MM.1S (cell line): ENCODE results near the gene CHM.
"Not testable (repeated sequence)": the region's sequence is repeated elsewhere in the genome, so short reads cannot be mapped to it uniquely, and the experiment has no call there.

Experiments used
- EZH2 ChIP-seq: fragments of 300-600 bp; sonication (generic); optimal IDR thresholded peaks from 2 replicates; pipeline ENCODE3; 2017; ENCODE audit warnings: low read depth, mild to moderate bottlenecking, antibody characterized with exemption, low read length, mixed read lengths
- TF ChIP-seq, protein P1 (sequence below): fragments of 300-600 bp; sonication (generic); IDR thresholded peaks from 2 replicates; pipeline ENCODE4 v1.5.1; 2016; ENCODE audit warnings: antibody characterized with exemption, low read length, mixed read lengths

DNA sequence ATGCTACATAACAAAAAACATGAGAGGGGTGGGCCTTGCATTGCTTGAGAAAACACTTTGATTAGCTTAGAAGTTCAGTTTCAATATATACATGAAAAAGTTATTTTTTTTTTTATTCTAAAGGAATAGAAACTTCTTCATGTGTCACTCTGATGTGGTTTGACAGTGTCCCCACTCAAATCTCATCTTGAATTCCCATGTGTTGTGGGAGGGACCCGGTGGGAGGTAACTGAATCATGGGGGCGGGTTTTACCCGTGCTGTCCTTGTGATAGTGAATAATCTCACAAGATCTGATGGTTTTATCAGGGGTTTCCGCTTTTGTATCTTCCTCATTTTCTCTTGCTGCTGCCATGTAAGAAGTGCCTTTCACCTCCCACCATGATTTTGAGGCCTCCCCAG, 32.4 kb downstream of the CHM start:
- TF ChIP-seq, protein P1, sequence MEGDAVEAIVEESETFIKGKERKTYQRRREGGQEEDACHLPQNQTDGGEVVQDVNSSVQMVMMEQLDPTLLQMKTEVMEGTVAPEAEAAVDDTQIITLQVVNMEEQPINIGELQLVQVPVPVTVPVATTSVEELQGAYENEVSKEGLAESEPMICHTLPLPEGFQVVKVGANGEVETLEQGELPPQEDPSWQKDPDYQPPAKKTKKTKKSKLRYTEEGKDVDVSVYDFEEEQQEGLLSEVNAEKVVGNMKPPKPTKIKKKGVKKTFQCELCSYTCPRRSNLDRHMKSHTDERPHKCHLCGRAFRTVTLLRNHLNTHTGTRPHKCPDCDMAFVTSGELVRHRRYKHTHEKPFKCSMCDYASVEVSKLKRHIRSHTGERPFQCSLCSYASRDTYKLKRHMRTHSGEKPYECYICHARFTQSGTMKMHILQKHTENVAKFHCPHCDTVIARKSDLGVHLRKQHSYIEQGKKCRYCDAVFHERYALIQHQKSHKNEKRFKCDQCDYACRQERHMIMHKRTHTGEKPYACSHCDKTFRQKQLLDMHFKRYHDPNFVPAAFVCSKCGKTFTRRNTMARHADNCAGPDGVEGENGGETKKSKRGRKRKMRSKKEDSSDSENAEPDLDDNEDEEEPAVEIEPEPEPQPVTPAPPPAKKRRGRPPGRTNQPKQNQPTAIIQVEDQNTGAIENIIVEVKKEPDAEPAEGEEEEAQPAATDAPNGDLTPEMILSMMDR = not testable (repeated sequence)
- not testable (repeated sequence) for TF ChIP-seq EZH2
